NCI-H1417 (cell line): Measurements from ENCODE around the gene HSF2BP.
"Not testable (repeated sequence)": the region's sequence is repeated elsewhere in the genome, so short reads cannot be mapped to it uniquely, and the experiment has no call there.

Source experiments
- DNase-seq, 3 experiments: peaks; one replicate each; lab custom pipeline; 2025; lab: John Stamatoyannopoulos, UW

The HSF2BP gene

GRCh38 chr21:43659136-43660000 lies at the start of gene HSF2BP, which contains the start of gene RRP1B:
TSS of gene HSF2BP (minus strand) at chr21:43659488. CDS start at chr21:43658096, 1,392 bp downstream.
TSS of gene RRP1B (plus strand) at chr21:43659560. CDS start at chr21:43659665, 105 bp downstream.
- peak; percentile 94 for DNase-seq

DNA sequence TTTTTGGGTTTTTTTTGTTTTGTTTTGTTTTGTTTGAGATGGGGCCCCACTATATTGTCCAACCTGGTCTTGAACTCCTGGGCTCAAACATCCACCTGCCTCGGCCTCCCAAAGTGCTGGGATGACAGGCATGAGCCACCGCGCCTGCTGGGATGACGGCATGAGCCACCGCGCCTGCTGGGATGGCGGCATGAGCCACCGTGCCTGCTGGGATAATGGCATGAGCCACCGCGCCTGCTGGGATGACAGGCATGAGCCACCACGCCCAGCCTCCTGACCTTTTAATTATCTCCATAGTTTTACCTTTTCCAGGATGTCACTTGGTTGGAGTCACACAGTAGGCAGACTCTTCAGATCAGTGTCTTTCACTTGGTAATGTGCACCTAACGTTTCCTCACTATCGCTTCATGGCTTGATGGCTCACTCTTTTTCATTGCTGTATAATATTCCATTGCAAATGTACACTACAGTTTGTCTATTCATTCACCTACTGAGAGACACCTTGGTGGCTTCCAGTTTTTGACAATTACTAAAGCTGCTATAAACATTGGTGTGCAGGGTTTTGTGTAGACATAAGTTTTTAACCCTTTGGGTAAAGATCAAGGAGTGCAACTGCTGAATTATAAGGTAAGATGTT lies 49.6 kb upstream of the HSF2BP start:
- DNase-seq = peak in 2 of 3 experiments; percentile 16 to 34

GRCh38 chr21:43707462-43707861 lies 48.2 kb upstream of the HSF2BP start:
- no peak for DNase-seq

DNA sequence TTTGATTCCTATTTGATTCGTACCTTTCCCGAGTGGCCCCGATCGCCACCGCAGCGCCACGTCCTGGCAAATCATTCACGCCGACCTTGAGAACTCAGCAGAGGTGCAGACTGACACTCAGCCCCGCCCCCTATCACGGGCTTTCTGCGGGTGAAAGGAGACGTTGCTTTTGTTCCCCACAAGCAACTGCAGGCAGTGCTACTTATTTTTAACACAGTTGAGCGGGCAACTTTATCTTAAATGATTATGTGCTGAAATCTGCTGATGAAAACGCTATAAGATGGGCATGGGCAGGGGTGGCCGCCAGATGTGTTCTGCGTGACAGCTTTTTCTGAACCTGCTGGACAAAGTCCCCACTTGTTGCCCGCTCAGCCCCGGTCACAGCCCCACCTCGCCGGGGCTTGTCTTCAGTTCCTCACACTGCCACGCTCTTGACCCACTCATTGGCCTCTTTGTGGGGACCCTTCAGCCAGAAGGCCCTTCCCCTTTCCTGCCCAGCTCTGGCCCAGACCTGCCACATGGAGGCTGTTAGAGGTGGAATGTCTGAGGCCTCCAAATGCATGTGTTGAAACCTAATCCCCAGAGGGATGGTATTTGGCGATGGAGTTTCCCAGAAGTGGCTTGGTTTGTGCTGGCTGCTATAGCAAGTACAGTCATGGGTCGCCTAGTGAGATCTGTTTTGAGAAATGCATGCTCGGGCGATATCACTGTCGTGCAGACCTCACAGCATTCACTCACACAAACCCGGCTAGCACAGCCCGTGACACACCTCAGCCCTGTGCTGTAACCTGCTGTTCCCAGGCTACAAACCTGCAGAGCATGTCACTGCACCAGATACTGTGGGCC lies 44.0 kb upstream of the HSF2BP start:
- peak; percentile 27 to 84 (median 75) for DNase-seq

GRCh38 chr21:43702785-43703034 lies 43.4 kb upstream of the HSF2BP start:
- peak in 2 of 3 experiments; percentile 76 to 84 for DNase-seq

DNA sequence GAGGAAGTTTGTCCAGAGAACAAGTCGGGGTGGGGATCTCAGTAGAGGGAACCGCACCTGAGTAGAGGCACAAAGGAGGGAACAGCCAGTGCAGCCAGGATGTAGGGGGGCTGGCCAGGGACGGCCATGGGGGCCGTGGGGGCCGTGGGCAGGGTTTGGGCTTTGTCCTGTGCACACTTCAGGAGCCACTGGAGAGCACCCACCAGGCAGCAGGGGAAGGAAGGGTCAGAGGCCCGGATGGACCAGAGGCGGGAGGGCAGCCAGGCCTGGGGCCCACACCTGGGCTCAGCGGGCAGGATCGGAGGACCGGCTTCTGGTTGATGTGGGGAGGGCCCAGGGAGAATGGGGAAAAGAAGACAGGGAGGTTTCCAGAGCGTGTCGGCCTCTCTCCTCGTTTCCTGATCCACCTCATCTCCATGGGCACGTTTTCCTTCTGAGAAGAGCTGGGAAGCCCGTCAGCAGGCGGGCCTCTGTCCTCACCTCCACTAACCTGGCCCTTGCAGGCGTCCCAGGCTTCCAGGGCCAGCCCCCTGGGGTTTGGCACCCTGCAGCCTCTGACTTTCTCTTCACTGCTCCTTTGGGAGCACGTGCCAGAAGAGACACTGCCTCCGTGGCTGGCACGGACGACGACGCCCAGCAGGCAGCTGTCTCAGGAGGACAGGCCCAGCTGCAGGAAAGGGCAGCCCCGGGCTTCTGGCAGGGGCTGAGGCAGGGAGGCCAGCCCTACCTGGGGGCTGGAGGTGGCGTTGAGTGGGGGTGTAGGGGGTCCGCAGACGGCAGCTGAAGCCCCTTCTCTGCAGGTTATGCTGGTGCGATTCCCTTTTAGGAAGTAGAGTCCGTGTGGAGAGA lies 42.9 kb upstream of the HSF2BP start:
- peak in 2 of 3 experiments; percentile 76 to 78 for DNase-seq

DNA sequence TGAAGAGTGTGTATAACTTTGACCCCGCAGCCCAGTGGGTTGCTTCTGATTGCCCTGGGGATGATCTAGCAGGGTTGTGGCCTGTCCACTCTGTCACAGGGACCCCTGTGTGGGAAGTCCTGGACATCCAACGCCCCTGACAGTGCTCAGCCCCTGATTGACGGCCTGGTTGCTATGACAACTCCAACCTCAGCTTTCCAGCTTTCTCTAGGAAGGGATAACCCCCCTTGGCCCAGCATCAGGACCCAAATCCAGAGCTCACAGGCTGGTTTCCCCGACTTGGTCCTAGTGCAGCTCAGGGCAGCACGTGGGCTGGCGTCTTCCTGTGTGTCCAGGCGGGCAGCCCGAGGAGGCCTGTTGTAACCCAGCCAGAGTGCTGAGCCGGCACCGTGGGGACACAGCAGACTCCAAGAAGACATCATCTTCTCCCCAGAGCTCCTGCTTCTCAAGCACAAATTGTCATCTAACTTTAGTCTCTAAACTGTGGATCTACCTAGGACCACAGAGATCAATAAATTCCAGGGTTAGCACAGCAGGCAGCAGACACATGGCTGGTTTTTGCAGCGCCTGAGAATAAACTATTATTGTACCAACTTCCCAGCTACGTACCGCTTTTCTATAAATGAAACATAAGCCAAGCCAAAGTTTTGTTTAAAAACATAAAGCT lies 40.8 kb upstream of the HSF2BP start:
- no peak for DNase-seq

DNA sequence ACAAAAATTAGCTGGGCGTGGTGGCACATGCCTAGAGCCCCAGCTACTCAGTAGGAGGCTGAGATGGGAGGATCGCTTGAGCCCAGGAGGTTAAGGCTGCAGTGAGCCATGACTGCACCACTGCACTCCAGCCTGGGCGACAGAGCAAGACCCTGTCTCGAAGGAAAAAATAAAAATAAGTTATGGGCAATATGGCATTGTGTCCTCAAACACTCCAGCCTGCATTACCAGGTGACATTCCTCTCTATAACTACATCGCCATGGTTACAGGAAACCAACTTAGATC lies 40.1 kb upstream of the HSF2BP start:
- not testable (repeated sequence) for DNase-seq

DNA sequence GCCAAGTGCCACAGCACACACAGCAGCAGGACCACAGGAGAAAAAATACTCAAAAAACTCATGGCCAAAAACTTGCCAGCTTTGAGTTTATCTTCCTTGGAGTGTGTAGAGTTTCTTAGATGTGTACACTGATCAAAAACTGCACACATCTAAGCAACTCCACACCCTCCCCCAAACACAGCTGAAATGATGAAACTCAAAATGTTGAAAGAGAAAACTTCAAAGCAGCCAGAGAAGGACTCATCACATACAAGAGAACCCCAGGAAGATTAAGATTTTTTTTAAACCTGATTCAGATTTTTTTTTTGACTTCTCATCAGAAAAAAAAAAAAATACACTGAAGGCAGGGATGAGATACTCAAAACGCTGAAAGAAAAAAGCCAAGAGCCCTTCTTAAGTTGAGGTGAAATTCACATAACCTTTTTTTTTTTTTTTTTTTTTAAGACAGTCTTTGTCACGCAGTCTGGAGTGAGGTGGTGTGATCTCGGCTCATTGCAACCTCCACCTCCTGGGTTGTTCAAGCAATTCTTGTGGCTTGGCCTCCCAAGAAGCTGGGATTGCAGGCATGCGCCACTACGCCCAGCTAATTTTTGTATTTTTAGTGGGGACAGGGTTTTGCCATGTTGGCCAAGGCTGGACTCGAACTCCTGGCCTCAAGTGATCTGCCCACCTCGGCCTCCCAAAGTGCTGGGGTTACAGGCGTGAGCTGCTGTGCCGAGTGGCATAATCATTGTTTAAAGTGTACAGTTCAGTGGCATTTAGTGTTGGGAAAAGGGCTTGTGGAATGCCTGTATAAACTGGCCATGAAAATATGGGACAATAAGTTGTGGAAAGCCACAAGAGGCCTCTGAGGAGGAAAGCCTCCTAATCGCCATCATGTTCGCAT lies 38.7 kb upstream of the HSF2BP start:
- DNase-seq = no peak

GRCh38 chr21:43696214-43696613 lies 36.9 kb upstream of the HSF2BP start:
- no peak for DNase-seq

DNA sequence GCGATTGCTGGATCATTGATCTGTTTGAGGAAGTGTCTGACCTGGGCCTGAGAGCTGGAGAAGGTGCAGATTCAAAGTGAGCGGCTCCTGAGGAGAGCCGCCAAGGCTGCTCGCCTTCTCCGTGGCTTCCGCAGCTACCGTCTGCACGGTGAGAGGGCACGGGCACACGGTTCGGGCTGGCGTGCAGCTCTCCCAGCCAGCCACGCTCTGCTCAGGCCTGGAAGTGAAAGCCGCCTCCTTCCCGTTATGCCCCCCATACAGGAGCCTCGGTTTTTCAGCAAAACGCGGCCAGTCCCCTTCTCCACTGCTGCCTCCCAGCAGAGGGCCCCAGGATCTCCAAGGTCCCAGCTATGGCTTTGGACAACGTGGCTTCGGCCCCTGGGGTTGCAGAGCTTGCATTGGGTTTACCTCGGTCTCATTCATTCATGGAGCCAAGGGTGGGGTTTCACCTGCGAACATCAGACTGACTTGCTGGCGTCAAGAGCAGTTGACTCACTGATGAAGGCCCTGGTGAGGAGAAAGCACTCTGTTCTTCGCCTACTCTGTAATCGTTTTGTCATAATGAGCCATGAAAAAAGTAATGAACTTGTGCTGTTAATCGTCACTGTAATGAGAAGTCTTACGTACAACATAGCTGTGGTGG lies 35.3 kb upstream of the HSF2BP start:
- no peak for DNase-seq

DNA sequence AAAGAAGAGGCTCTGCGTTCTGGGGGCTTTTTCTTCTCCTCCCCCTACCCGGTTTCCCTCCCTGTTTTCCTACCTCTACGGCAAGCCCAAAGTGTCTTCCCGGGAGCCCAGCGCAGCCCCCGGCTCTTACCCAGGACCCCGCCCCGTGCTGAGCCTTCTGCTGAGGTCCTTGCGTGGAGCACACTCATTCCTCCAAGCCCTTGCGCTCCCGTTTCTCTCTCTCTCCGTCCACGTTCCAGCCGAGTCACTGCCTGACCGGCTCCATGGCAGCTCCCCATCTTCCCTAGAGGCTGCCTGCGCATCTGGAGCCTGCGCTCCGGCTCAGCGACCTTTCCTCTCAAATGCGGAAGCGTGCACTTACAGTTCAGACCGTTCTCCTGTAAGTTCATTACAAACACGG lies 34.7 kb upstream of the HSF2BP start:
- DNase-seq = no peak

DNA sequence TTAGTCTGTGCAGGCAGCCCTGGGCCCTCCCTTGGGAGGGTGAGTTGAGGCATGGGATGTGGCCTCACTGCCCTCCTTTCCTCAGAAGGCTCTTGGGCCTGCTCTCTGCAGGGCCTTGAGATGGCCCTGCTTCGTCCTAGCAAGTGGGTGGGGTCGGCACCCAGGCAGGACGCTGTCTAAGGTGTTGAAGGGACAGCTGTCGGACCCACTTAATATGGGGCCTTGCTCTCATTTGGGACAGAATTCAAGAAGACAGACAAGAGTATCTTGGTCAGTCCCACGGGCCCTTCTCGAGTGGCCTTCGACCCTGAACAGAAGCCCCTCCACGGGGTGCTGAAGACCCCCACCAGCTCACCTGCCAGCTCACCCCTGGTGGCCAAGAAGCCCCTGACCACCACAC lies 33.7 kb upstream of the HSF2BP start:
- DNase-seq = no peak

GRCh38 chr21:43691801-43692200 lies 32.5 kb upstream of the HSF2BP start:
- DNase-seq = no peak

DNA sequence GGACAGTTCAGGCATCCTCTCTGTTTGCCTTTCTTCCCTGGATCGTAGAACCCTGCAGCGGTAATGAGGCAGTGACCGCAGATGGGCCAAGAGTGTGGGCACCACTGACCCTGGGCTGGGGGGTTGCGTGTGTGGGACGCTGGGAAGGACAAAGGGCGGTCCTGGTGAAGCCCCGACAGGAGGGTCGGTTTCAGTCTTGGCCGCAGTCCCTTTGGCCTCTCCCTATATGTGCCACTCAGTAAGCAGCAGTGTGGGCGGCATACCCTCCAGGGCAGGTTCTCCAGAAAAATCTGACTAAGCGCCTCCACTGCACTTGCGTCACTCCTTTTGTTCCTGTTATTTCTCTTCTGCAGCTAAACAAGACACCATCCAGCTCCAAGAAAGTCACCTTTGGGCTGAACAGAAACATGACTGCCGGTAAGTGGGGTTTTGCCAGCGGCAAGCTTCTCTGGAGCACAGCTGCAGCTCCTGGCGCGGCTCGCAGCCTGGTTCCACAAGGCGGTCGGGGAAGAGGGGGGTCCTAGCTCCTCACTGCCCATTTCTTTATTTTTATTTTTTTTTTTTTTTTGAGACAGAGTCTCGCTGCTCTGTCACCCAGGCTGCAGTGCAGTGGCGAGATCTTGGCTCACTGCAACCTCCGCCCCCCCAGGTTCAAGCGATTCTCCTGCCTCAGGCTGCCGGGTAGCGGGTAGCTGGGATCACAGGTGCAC lies 32.0 kb upstream of the HSF2BP start:
- no peak for DNase-seq

GRCh38 chr21:43690346-43690745 lies 31.1 kb upstream of the HSF2BP start:
- DNase-seq = no peak

GRCh38 chr21:43689556-43690337 lies 30.5 kb upstream of the HSF2BP start:
- no peak for DNase-seq

GRCh38 chr21:43688906-43689305 lies 29.6 kb upstream of the HSF2BP start:
- no peak for DNase-seq
